Spinal cord (tissue), 10 donors: ENCODE results near the gene FUT2. TPM values are rescaled to one million over a fixed set of nuclear protein-coding genes. Genes with fewer than 3 reads are reported as not detected.
"Not testable (repeated sequence)": the region's sequence is repeated elsewhere in the genome, so short reads cannot be mapped to it uniquely, and the experiment has no call there.

Experiments used
- DNase-seq, 6 donors: peaks; one replicate each; pipeline versions ENCODE4 v3.0.0 to v3.0.0-alpha.2; 2013 to 2015; ENCODE audit warnings: low spot score in 6 of 6, low read depth in 4 of 6
- H3K27ac ChIP-seq: one replicate; pipeline ENCODE4 v1.5.1; 2013; ENCODE audit warnings: low read depth, low read length, control low read depth
- H3K27me3 ChIP-seq: one replicate; pipeline ENCODE4 v1.6.1; 2013; ENCODE audit warnings: low read length; ENCODE audit not compliant: control insufficient read depth, insufficient read depth
- H3K36me3 ChIP-seq: one replicate; pipeline ENCODE4 v1.6.1; 2013; ENCODE audit warnings: low read length; ENCODE audit not compliant: control insufficient read depth, insufficient read depth
- H3K4me1 ChIP-seq: one replicate; pipeline ENCODE4 v1.6.1; 2013; ENCODE audit warnings: low read length; ENCODE audit not compliant: control insufficient read depth, insufficient read depth
- H3K4me3 ChIP-seq: one replicate; pipeline ENCODE4 v1.5.1; 2013; ENCODE audit warnings: low read depth, low read length, control low read depth
- H3K9me3 ChIP-seq: one replicate; pipeline ENCODE4 v1.6.1; 2013; ENCODE audit warnings: low read length; ENCODE audit not compliant: control insufficient read depth, insufficient read depth
- WGBS: methylation state at CpG from one replicate; pipeline ENCODE4 v1.1.5; 2013; ENCODE audit warnings: missing lambda C conversion rate; ENCODE audit not compliant: insufficient coverage; 5-methylcytosine and 5-hydroxymethylcytosine counted together
- polyA plus RNA-seq, 2 donors: library from polyadenylated mRNA; unstranded; fragments of 120-200 nt; gene quantifications; one replicate each; pipeline ENCODE4 v1.2.1, GENCODE V29; 2013; ENCODE audit not compliant: insufficient read length in 2 of 2
- total RNA-seq, 2 donors: library from RNA; depleted of rRNA in 1 of 2; stranded (reverse); fragments of 120-200 nt in 1 of 2; fragments of >200 nt in 1 of 2; gene quantifications; one replicate each; pipeline versions ENCODE4 v1.2.3 to v1.2.4, GENCODE V29; 2013 to 2014
- donor health status: healthy.

The FUT2 gene
- total and polyA plus RNA-seq, 4 donors = 2.1 to 6.7 TPM; not detected in 2

DNA sequence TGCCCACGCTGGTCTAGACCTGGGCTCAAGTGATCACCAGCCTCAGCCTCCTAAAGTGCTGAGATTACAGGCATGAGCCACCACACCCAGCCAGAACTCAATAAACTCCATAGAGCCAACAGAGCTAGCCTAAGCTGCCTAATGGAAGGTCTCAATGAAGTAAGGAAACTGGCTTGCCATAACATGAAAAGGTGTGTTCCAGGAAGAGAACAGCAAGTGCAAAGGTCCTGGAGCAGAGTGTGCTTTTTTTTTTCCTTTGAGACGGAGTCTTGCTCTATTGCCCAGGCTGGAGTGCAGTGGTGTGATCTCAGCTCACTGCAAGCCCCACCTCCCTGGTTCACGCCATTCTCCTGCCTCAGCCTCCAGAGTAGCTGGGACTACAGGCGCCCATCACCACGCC lies 37.9 kb upstream of the FUT2 start:
- DNase-seq, H3K4me3 ChIP-seq, H3K36me3 ChIP-seq, H3K27me3 ChIP-seq, H3K9me3 ChIP-seq: not testable (repeated sequence)
- Histone ChIP-seq H3K27ac (peak overlapping the region; percentile 69), H3K4me1 (peaks cover 14% of the 10 kb centered on the region)
- WGBS = no CpG with 5 or more reads among the region's 5 CpGs

DNA sequence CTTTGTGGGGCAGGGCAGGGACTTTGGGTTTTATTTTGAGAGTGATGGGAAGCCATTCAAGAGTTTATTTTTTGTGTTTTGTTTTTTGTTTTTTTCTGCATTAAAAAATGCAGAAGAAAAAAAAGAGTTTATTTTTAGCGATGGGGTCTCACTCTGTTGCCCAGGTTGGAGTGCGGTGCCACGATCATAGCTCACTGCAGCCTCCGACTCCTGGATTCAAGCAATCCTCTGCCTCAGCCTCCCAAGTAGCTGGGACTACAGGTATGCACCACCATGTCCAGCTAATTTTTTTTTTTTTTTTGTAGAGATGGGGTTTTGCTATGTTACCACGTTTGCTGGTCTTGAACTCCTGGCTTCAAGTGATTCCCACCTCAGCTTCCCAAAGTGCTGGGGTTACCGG lies 37.3 kb upstream of the FUT2 start:
- H3K36me3 ChIP-seq = no peaks in the 10 kb centered on the region
- H3K4me3 ChIP-seq = no peak overlapping the region
- no peak overlapping the region for H3K27ac ChIP-seq
- H3K27me3 ChIP-seq = no peaks in the 10 kb centered on the region
- DNase-seq = no peak
- H3K9me3 ChIP-seq = no peaks in the 10 kb centered on the region
- 100% methylated on average over 2 of the region's 6 CpGs for WGBS
- peaks cover 14% of the 10 kb centered on the region for H3K4me1 ChIP-seq

DNA sequence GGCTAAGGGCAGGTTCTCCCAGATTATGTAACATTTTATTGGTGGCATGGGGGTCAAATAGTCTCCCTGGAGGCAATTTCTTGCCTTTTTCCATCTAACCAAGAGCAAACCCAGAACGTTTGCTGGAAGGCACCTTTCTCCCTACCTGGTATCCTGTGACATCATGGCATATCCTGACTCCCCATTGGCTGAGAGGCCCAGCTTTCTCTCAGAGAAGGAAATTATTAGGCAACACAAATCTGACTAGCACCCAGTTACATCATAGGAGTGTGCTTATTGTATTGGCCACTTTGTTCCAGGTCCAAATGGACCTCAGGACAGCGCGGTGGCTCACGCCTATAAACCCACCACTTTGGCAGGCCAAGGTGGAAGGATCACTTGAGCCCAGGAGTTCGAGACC lies 36.0 kb upstream of the FUT2 start:
- no peak overlapping the region for H3K27ac ChIP-seq
- H3K4me1 ChIP-seq = peaks cover 8% of the 10 kb centered on the region
- no peaks in the 10 kb centered on the region for H3K27me3 ChIP-seq
- DNase-seq = no peak
- H3K4me3 ChIP-seq = no peak overlapping the region
- H3K36me3 ChIP-seq = no peaks in the 10 kb centered on the region
- 82% methylated on average over 5 of the region's 5 CpGs for WGBS
- no peaks in the 10 kb centered on the region for H3K9me3 ChIP-seq

DNA sequence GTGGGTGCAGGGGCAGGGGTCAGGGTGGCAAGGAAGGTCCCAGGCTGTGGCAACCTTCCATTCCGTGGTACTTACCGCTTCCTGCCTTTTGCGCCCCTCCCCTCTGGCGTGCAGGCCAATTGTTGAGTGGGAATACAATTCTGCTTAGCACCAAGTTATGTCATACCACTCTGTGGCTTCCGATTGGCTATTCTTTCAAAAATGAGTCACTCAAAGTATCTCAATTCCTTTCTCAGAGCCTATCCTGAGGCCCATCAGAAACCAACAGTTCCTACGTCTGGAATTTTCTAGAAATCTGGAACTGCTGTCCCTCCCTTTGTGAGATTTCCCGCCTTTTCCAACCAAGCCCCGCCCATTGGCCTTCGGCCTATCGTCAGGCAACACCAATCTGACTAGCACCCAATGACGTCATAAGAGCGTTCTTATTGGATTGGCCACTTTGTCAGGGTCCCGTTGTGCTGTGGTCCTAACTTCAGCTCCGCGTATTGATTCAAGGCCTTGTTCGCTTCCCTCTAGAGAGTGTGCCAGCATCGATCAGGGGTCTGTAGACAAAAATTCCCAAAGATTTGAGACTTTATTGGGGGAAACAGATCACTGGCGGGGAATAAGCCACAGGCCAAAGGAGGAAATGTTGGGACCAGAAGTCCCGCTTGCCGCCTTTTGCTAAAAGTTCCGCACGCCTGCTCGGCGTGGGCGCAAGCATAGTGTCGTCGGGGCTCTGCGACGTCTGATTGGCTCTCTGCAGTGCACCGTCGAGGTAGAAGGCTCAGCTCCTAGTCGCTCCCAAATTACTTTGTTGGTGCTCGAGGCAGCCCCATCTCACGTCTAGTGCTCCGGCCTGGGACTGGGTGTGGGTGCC lies 34.7 kb upstream of the FUT2 start:
- H3K4me3 ChIP-seq = no peak overlapping the region
- no peak overlapping the region for H3K27ac ChIP-seq
- DNase-seq = peak in 3 of 6 donors; percentile 17 to 87 (median 70)
- 88% methylated on average over 33 of the region's 35 CpGs for WGBS
- H3K9me3 ChIP-seq = no peaks in the 10 kb centered on the region
- no peaks in the 10 kb centered on the region for H3K27me3 ChIP-seq
- no peaks in the 10 kb centered on the region for H3K36me3 ChIP-seq
- peaks cover 6% of the 10 kb centered on the region for H3K4me1 ChIP-seq

DNA sequence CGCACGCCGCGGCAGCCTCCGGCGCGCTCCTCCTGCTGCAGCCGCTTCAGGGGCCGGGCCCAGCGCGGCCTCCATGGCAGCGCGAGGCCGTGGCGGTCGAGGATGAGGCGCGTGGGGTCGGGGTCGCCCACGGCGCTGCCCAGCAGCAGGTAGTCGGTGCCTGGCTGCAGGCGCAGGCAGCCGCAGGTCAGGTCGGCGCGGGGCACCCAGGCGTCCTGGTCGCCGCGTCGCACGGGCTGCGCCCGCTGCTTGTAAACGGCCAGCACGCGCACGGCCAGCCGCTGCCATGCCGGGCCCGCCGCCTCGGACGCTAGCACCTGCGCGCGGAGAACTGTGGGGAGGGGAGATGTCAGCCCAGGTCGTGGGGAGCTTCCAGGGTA lies 34.1 kb upstream of the FUT2 start:
- WGBS = 88% methylated on average over 49 of the region's 50 CpGs
- H3K27ac ChIP-seq = no peak overlapping the region
- no peak overlapping the region for H3K4me3 ChIP-seq

DNA sequence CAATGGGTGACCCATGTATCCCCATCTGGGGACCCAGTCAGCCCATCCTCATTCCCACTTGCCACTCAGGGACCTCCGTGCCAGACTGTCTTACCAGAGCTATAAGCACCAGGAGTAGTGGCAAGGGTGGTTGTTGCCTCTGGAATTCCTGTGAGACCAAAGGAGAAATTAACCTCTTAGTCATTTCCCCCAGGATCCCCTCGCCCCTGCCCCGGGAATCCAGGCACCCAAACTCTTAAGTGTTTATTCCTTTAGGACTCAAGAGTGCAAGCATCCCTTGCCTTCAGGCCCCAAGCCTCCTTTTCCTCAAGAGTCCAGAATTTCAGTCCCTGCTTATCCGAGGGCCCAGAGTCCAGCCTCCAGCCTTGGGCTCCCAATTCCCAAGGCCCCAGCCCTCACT lies 32.1 kb upstream of the FUT2 start:
- DNase-seq = no peak

More for the DNA sequence above, 34.1 kb upstream of the FUT2 start:
- DNase-seq = no peak
- no peaks in the 10 kb centered on the region for H3K36me3 ChIP-seq
- H3K4me1 ChIP-seq = peaks cover 6% of the 10 kb centered on the region
- H3K9me3 ChIP-seq = no peaks in the 10 kb centered on the region
- H3K27me3 ChIP-seq = no peaks in the 10 kb centered on the region

DNA sequence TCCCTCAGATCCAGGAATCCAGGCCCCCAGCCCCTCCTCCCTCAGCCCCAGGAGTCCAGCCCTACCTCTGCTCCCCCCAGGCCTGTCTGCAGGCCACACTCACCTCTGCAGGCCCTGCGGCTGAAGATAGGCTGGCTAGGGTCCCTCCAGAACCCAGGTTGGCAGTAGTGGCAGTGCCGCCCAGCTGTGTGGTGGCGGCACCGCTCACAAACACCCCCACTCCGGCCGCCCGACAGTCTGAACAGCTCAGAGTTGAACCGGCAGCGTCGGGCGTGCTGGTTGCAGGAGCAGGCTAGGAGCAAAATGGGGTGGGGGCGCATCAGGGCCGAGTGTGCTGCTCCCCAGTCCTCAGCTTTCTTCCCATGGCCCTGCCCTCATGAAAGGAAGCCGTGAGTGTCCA lies 31.3 kb upstream of the FUT2 start:
- H3K36me3 ChIP-seq = no peaks in the 10 kb centered on the region
- no peak for DNase-seq
- H3K27me3 ChIP-seq = no peaks in the 10 kb centered on the region

More for the DNA sequence above, 32.1 kb upstream of the FUT2 start:
- no peaks in the 10 kb centered on the region for H3K9me3 ChIP-seq
- H3K27ac ChIP-seq = no peak overlapping the region
- no peak overlapping the region for H3K4me3 ChIP-seq
- peaks cover 6% of the 10 kb centered on the region for H3K4me1 ChIP-seq
- 96% methylated on average over 4 of the region's 4 CpGs for WGBS
- no peaks in the 10 kb centered on the region for H3K36me3 ChIP-seq
- H3K27me3 ChIP-seq = no peaks in the 10 kb centered on the region

DNA sequence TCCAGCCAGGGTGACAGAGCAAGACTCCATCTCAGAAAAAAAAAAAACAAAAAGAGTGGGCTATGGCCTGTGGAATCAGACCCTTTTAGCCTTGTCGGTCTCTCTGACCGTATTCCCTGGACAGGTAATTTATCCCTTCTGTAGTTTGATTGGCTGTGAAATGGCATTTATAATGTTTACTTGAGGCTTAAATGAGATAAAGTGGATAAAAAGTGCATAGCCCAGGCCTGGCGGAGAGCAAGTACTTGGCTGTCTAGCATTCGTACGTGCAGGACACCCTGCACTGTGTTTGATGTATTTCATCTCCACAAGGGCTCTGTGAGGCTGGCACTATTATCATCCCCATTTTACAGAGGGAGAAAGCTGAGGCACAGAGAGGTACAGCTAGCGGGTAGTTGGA lies 30.0 kb upstream of the FUT2 start:
- Histone ChIP-seq H3K27me3 (no peaks in the 10 kb centered on the region), H3K4me3 (no peak overlapping the region), H3K27ac (no peak overlapping the region), H3K36me3 (no peaks in the 10 kb centered on the region), H3K9me3 (no peaks in the 10 kb centered on the region), H3K4me1 (peaks cover 5% of the 10 kb centered on the region)
- whole genome bisulfite sequencing = 86% methylated on average over 2 of the region's 6 CpGs
- no peak for DNase-seq

More for the DNA sequence above, 31.3 kb upstream of the FUT2 start:
- Histone ChIP-seq H3K4me1 (peaks cover 6% of the 10 kb centered on the region), H3K9me3 (no peaks in the 10 kb centered on the region), H3K27ac (no peak overlapping the region), H3K4me3 (no peak overlapping the region)
- WGBS = 76% methylated on average over 13 of the region's 14 CpGs

DNA sequence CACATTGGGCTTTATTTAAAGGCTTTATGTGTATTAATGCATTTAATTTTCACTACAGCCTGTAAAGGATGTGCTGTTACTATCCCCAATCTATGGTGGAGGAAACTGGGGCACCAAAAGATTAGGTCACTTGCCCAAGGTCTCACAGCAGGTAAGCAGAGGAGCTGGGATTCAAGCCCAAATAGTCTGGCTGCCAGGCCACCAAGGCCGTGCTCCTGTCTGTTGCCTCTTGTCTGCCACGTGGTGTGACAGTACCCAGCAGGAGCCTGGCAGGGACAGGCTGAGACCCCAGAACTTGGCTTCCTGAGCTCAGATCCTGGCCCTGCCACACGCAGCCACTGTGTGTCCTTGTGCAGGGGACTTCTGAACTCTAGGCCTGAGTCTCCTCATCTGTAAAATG lies 27.4 kb upstream of the FUT2 start:
- Histone ChIP-seq H3K27ac (no peak overlapping the region), H3K27me3 (no peaks in the 10 kb centered on the region), H3K4me3 (no peak overlapping the region), H3K9me3 (no peaks in the 10 kb centered on the region), H3K4me1 (peaks cover 19% of the 10 kb centered on the region), H3K36me3 (no peaks in the 10 kb centered on the region)
- no peak for DNase-seq
- 73% methylated on average over 3 of the region's 3 CpGs for WGBS

DNA sequence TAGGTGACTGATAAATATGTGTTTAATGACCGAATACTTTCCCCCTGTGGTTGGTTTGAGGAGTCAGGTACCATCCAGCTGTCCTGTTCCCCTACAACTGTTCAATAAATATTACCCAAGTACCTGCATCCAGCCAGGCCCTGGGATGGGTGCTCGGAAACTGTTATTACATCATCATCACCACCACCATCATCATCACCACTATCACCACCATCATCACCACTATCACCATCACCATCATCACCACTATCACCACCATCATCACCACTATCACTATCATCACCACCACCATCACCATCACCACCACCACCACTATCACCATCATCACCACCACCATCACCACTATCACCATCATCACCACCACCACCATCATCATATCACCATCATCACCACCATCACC lies 27.0 kb upstream of the FUT2 start:
- Histone ChIP-seq H3K4me1 (peaks cover 24% of the 10 kb centered on the region), H3K4me3 (no peak overlapping the region), H3K27me3 (peaks cover 2% of the 10 kb centered on the region), H3K27ac (no peak overlapping the region), H3K9me3 (no peaks in the 10 kb centered on the region), H3K36me3 (no peaks in the 10 kb centered on the region)
- WGBS = 94% methylated on average over 1 of the region's 2 CpGs
- no peak for DNase-seq
